Measurements from ENCODE around the gene CREBBP.

DNA sequence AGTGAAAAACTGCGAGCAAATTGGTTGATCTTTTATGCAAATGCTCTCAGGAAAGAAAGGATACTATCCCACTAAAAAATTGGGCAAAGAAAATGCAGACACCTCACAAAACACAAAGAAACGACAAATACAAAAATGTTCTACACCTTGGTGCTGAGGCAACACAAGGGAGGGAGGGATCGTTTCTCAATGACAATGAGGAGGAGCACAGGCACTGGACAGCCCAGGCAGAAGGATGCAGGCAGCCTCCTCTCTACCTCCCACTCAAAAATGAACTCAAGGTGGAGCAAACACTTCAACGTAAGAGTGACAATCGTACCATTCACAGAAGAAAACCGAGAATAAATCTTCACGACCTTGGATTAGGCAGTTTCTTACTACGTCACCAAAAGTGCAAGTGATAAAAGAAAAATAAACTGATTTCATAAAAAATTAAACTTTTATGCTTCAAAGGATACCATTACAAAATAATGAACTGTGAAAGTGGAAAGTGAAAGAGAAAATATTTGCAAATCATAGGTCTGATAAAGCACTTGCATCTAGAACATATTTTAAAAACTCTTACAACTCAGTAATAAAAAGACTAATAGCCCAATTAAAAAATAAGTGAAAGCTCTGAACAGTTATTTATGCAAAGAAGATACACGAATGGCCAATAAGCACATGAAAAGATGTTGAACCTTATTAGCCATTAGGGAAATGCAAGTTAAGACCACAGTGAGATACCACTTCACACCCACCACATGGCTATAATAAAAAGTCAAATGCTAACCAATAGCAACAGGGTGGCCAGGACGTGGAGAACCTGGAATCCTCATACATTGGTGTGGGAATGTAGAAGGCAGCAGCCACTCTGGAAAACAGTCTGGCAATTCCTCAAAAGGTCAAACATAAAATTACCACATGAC lies 82.4 kb downstream of the CREBBP start:
- TF ChIP-seq, protein P1, sequence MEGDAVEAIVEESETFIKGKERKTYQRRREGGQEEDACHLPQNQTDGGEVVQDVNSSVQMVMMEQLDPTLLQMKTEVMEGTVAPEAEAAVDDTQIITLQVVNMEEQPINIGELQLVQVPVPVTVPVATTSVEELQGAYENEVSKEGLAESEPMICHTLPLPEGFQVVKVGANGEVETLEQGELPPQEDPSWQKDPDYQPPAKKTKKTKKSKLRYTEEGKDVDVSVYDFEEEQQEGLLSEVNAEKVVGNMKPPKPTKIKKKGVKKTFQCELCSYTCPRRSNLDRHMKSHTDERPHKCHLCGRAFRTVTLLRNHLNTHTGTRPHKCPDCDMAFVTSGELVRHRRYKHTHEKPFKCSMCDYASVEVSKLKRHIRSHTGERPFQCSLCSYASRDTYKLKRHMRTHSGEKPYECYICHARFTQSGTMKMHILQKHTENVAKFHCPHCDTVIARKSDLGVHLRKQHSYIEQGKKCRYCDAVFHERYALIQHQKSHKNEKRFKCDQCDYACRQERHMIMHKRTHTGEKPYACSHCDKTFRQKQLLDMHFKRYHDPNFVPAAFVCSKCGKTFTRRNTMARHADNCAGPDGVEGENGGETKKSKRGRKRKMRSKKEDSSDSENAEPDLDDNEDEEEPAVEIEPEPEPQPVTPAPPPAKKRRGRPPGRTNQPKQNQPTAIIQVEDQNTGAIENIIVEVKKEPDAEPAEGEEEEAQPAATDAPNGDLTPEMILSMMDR (IDR thresholded peaks at IDR 0.05) = no peak
- TF ChIP-seq ZFX (IDR thresholded peaks at IDR 0.05; ENCODE audit: borderline replicate concordance) = no peak
